ENCODE measurements around the gene ACBD4. TPM values are rescaled to one million over a fixed set of nuclear protein-coding genes. Genes with fewer than 3 reads are reported as not detected.

Gene ACBD4
- total RNA-seq, 2 donors from 2014 or later, result 21.5 to 27.9 TPM

- Histone ChIP-seq H3K27me3 (replicated peaks; ENCODE audit: insufficient read depth) (no peaks in the 10 kb centered on the region), H3K27ac (peak overlapping the region; percentile 91 to 97), H3K36me3 (peaks cover 21% of the 10 kb centered on the region), H3K4me1 (ENCODE audit: control insufficient read depth in 1 of 2, low read depth in 2 of 2) (peaks cover 56 to 77% of the 10 kb centered on the region in 2 donors), H3K4me3 (no peak overlapping the region), H3K9me3 (no peaks in the 10 kb centered on the region)
- ATAC-seq (ENCODE audit: insufficient number of reproducible peaks, low FRiP score, low read depth), result no peak
- TF ChIP-seq CTCF (IDR thresholded peaks at IDR 0.05), result no peak
- no peak for DNase-seq (ENCODE audit: low spot score)
Measured at GRCh38 chr17:45088741-45089140, 46.7 kb upstream of the ACBD4 start.

- Histone ChIP-seq H3K27me3 (replicated peaks; ENCODE audit: insufficient read depth) (no peaks in the 10 kb centered on the region), H3K4me1 (ENCODE audit: control insufficient read depth in 1 of 2, low read depth in 2 of 2) (peaks cover 69 to 97% of the 10 kb centered on the region in 2 donors), H3K4me3 (no peak overlapping the region), H3K36me3 (peaks cover 30% of the 10 kb centered on the region), H3K27ac (peak overlapping the region; percentile 91 to 97), H3K9me3 (no peaks in the 10 kb centered on the region)
- DNase-seq (ENCODE audit: low spot score), result no peak
- no peak for ATAC-seq (ENCODE audit: insufficient number of reproducible peaks, low FRiP score, low read depth)
- TF ChIP-seq CTCF (IDR thresholded peaks at IDR 0.05), result no peak
Measured at GRCh38 chr17:45090711-45091110, 44.8 kb upstream of the ACBD4 start.

- no peaks in the 10 kb centered on the region for H3K27me3 ChIP-seq (replicated peaks; ENCODE audit: insufficient read depth)
- H3K4me1 ChIP-seq (ENCODE audit: control insufficient read depth in 1 of 2, low read depth in 2 of 2), result peaks cover 67 to 99% of the 10 kb centered on the region in 2 donors
- H3K27ac ChIP-seq, result peak overlapping the region; percentile 91 to 97
- no peak for ATAC-seq (ENCODE audit: insufficient number of reproducible peaks, low FRiP score, low read depth)
- TF ChIP-seq CTCF (IDR thresholded peaks at IDR 0.05), result no peak
- no peak for DNase-seq (ENCODE audit: low spot score)
- H3K36me3 ChIP-seq, result peaks cover 38% of the 10 kb centered on the region
- H3K4me3 ChIP-seq, result no peak overlapping the region
- H3K9me3 ChIP-seq, result no peaks in the 10 kb centered on the region
Measured at GRCh38 chr17:45091778-45092425, 43.6 kb upstream of the ACBD4 start.

GRCh38 chr17:45092911-45093430 is 42.5 kb upstream of the ACBD4 start:
- DNase-seq (ENCODE audit: low spot score), result peak; percentile 92
- Histone ChIP-seq H3K4me3 (no peak overlapping the region), H3K4me1 (ENCODE audit: control insufficient read depth in 1 of 2, low read depth in 2 of 2) (peaks cover 61 to 98% of the 10 kb centered on the region in 2 donors), H3K27me3 (replicated peaks; ENCODE audit: insufficient read depth) (no peaks in the 10 kb centered on the region), H3K36me3 (peaks cover 49% of the 10 kb centered on the region), H3K27ac (peak overlapping the region; percentile 97 to 98), H3K9me3 (no peaks in the 10 kb centered on the region)
- ATAC-seq (ENCODE audit: insufficient number of reproducible peaks, low FRiP score, low read depth), result peak; percentile 94
- TF ChIP-seq CTCF (IDR thresholded peaks at IDR 0.05), result no peak

- no peak overlapping the region for H3K4me3 ChIP-seq
- no peaks in the 10 kb centered on the region for H3K9me3 ChIP-seq
- H3K4me1 ChIP-seq (ENCODE audit: control insufficient read depth in 1 of 2, low read depth in 2 of 2), result peaks cover 61 to 98% of the 10 kb centered on the region in 2 donors
- H3K36me3 ChIP-seq, result peaks cover 55% of the 10 kb centered on the region
- ATAC-seq (ENCODE audit: insufficient number of reproducible peaks, low FRiP score, low read depth) (peak; percentile 19), DNase-seq (ENCODE audit: low spot score) (no peak)
- no peaks in the 10 kb centered on the region for H3K27me3 ChIP-seq (replicated peaks; ENCODE audit: insufficient read depth)
- peak overlapping the region; percentile 97 to 98 for H3K27ac ChIP-seq
- TF ChIP-seq CTCF (IDR thresholded peaks at IDR 0.05), result no peak
Measured at GRCh38 chr17:45093444-45094110, 41.9 kb upstream of the ACBD4 start.

All from thoracic aorta (tissue), 2 donors.